ENCODE results near the gene FAM240B. TPM values are rescaled to one million over a fixed set of nuclear protein-coding genes. Genes with fewer than 3 reads are reported as not detected.

The FAM240B gene
- total RNA-seq = not detected in 2 replicates

DNA sequence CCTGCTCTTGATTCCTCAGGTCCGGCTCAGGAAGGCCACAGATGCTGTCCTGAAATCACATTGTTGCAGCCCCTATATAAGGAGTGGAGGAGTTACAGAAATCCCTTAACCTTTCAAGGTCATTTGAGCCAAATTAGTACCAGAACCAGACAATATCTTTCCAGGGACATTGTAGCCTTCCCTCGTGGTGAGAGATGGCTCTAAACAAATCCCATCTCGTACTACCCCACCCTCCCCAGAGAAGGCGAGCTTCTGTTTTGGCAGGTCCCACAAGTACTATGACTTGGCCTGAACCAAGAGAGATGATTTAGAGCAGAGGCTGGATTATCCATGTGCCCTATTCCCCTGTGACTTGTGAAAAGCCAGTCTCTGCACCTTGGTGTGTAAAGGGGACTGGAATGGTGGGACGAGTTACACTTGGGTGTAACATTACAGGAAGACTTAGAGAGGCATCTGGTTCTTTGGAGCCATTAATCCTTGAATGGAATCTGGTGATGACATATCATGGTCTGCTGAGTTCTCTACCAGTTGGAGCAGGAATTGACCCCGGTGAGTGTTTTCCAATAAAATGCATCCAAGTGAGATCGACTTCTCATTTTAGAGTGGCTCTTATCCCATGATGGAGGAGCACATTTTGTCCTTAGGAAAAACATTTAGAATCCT, at the start of gene FAM240B:
Gene FAM240B, minus strand, starts transcription at position 51 of the 663 bp plus-strand sequence. CDS start 16,134 bp downstream, outside the sequence.

Other genes with a start within 250 kb of the FAM240B start
- not detected in 2 replicates for gene ANKRD18A, start 99.5 kb downstream of the FAM240B start, total RNA-seq